SKM-1 treated with dmso at 0.1 percent for 144 hours (cell line): Measurements from ENCODE around the gene DOCK1.

Experiments used
- DNase-seq: peaks from one replicate; lab custom pipeline; 2025; ENCODE audit not compliant: unreplicated experiment; lab: John Stamatoyannopoulos, UW

DOCK1 gene

GRCh38 chr10:127410030-127410429 is 504.8 kb downstream of the DOCK1 start:
- no peak for DNase-seq

GRCh38 chr10:127411062-127411461 is 505.8 kb downstream of the DOCK1 start:
- DNase-seq, result no peak

GRCh38 chr10:127413326-127413725 is 508.1 kb downstream of the DOCK1 start:
- no peak for DNase-seq

- DNase-seq, result no peak
Measured at GRCh38 chr10:127414024-127414423, 508.8 kb downstream of the DOCK1 start.

- no peak for DNase-seq
Measured at GRCh38 chr10:127415116-127415515, 509.9 kb downstream of the DOCK1 start.

GRCh38 chr10:127415901-127416581 is 510.8 kb downstream of the DOCK1 start:
- DNase-seq, result no peak

- DNase-seq, result no peak
Measured at GRCh38 chr10:127417031-127417430, 511.8 kb downstream of the DOCK1 start.

- DNase-seq, result no peak
Measured at GRCh38 chr10:127417686-127418401, 512.6 kb downstream of the DOCK1 start.

- DNase-seq, result no peak
Measured at GRCh38 chr10:127418536-127419168, 513.4 kb downstream of the DOCK1 start.

GRCh38 chr10:127420138-127420684 is 515.0 kb downstream of the DOCK1 start:
- no peak for DNase-seq

GRCh38 chr10:127423218-127423915 is 518.1 kb downstream of the DOCK1 start:
- DNase-seq, result no peak

GRCh38 chr10:127424594-127425264 is 519.5 kb downstream of the DOCK1 start:
- DNase-seq, result no peak

- no peak for DNase-seq
Measured at GRCh38 chr10:127426746-127427145, 521.5 kb downstream of the DOCK1 start.

GRCh38 chr10:127427926-127428325 is 522.7 kb downstream of the DOCK1 start:
- DNase-seq, result no peak

GRCh38 chr10:127428385-127428980 is 523.3 kb downstream of the DOCK1 start:
- no peak for DNase-seq

GRCh38 chr10:127429601-127430312 is 524.5 kb downstream of the DOCK1 start:
- no peak for DNase-seq

- DNase-seq, result no peak
Measured at GRCh38 chr10:127431525-127431924, 526.3 kb downstream of the DOCK1 start.

- no peak for DNase-seq
Measured at GRCh38 chr10:127434006-127434405, 528.8 kb downstream of the DOCK1 start.

GRCh38 chr10:127435246-127435645 is 530.0 kb downstream of the DOCK1 start:
- DNase-seq, result no peak

GRCh38 chr10:127440371-127440770 is 535.1 kb downstream of the DOCK1 start:
- DNase-seq, result no peak
